ENCODE results near the gene ATRX.

GRCh38 chrX:77749695-77750094, 36.3 kb downstream of the ATRX start:
- TF ChIP-seq GATA2 (IDR thresholded peaks at IDR 0.05; ENCODE audit: low read depth, low read length) (no peak), GATA3 (IDR thresholded peaks at IDR 0.05; ENCODE audit: low read depth, low read length) (no peak)
